IMR-90 (cell line): ENCODE results near the gene L1TD1. TPM values are rescaled to one million over a fixed set of nuclear protein-coding genes. Genes with fewer than 3 reads are reported as not detected.

ENCODE experiments used
- ATAC-seq: fragments of 200-7000 bp; cut with Tn5 transposase; 2 replicates; pipeline ENCODE4 v1.9.1; 2020; ENCODE audit warnings: low read depth, mild to moderate bottlenecking, moderate library complexity
- BruUV-seq: library from RNA; stranded (reverse); fragments of 400-500 nt; replicated peaks from 2 replicates; lab custom pipeline; 2021; lab: Mats Ljungman, UMichigan
- CTCF ChIA-PET: fragments of 300-600 bp; formaldehyde crosslinking; extraction: SDS; loops from one replicate; lab custom pipeline; 2021; ENCODE audit warnings: antibody characterized with exemption; lab: Yijun Ruan, JAX
- POLR2A ChIA-PET: fragments of 300-600 bp; sonication (Branson Sonifier 250); formaldehyde crosslinking; loops from one replicate; lab custom pipeline; 2022; ENCODE audit warnings: antibody characterized with exemption; ENCODE audit not compliant: unreplicated experiment; lab: Charles Lee
- DNase-seq: peaks from one replicate; pipeline ENCODE4 v3.0.0; 2013
- H2AFZ ChIP-seq: replicated peaks from 2 replicates; pipeline ENCODE3; 2013; ENCODE audit warnings: low read length, mild to moderate bottlenecking; ENCODE audit not compliant: poor library complexity
- H2AK5ac ChIP-seq: 2 replicates; pipeline ENCODE4 v1.6.1; 2013; ENCODE audit warnings: low read depth, low read length, inconsistent platforms
- H2AK9ac ChIP-seq: replicated peaks from 2 replicates; pipeline ENCODE3; 2013; ENCODE audit warnings: mild to moderate bottlenecking, low read depth, low read length, moderate library complexity; ENCODE audit not compliant: poor library complexity
- H2BK120ac ChIP-seq: 2 replicates; pipeline ENCODE4 v1.6.1; 2013; ENCODE audit warnings: low read depth, low read length, inconsistent platforms
- H2BK15ac ChIP-seq: 3 replicates; pipeline ENCODE4 v1.6.1; 2013; ENCODE audit warnings: low read depth, low read length, inconsistent platforms
- H2BK20ac ChIP-seq: 2 replicates; pipeline ENCODE4 v1.6.1; 2013; ENCODE audit warnings: low read depth, mild to moderate bottlenecking, inconsistent platforms, low read length, moderate library complexity
- H2BK5ac ChIP-seq: 2 replicates; pipeline ENCODE4 v1.6.1; 2013; ENCODE audit warnings: mild to moderate bottlenecking, low read depth, low read length, inconsistent platforms; ENCODE audit not compliant: poor library complexity, severe bottlenecking
- H3K14ac ChIP-seq: replicated peaks from 2 replicates; pipeline ENCODE4 v1.6.1; 2013; ENCODE audit warnings: low read depth, low read length, inconsistent platforms
- H3K18ac ChIP-seq: 2 replicates; pipeline ENCODE4 v1.6.1; 2013; ENCODE audit warnings: low read depth, low read length, control low read depth
- H3K23ac ChIP-seq: 2 replicates; pipeline ENCODE4 v1.6.1; 2013; ENCODE audit warnings: low read depth, low read length, inconsistent platforms
- H3K27ac ChIP-seq: 2 replicates; pipeline ENCODE4 v1.5.1; 2013; ENCODE audit warnings: mild to moderate bottlenecking, control low read depth, low read length; ENCODE audit not compliant: insufficient read depth
- H3K27me3 ChIP-seq: 2 replicates; pipeline ENCODE4 v1.6.1; 2013; ENCODE audit warnings: low read length; ENCODE audit not compliant: control insufficient read depth, insufficient read depth
- H3K36me3 ChIP-seq: 2 replicates; pipeline ENCODE4 v1.6.1; 2013; ENCODE audit warnings: low read length, mixed read lengths; ENCODE audit not compliant: control insufficient read depth, insufficient read depth
- H3K4ac ChIP-seq: 2 replicates; pipeline ENCODE4 v1.6.1; 2013; ENCODE audit warnings: low read depth, low read length, inconsistent platforms
- H3K4me1 ChIP-seq: 2 replicates; pipeline ENCODE4 v1.6.1; 2013; ENCODE audit warnings: low read length, mixed read lengths; ENCODE audit not compliant: control insufficient read depth, insufficient read depth
- H3K4me2 ChIP-seq: 2 replicates; pipeline ENCODE4 v1.6.1; 2013; ENCODE audit warnings: low read depth, mild to moderate bottlenecking, control low read depth, low read length, moderate library complexity
- H3K4me3 ChIP-seq: 2 replicates; pipeline ENCODE4 v1.5.1; 2013; ENCODE audit warnings: low read depth, mild to moderate bottlenecking, control low read depth, low read length, moderate library complexity; ENCODE audit not compliant: insufficient read depth
- H3K56ac ChIP-seq: 2 replicates; pipeline ENCODE4 v1.6.1; 2013; ENCODE audit warnings: low read length, inconsistent platforms; ENCODE audit not compliant: insufficient read depth; ENCODE audit errors: extremely low read depth
- H3K79me1 ChIP-seq, 2 experiments: 2 replicates each; pipeline ENCODE4 v1.6.1; 2013; ENCODE audit warnings: low read length in 2 of 2, inconsistent platforms in 1 of 2, low read depth in 1 of 2
- H3K9ac ChIP-seq: 2 replicates; pipeline ENCODE4 v1.6.1; 2013; ENCODE audit warnings: low read depth, low read length, control low read depth
- H3K9me1 ChIP-seq: 2 replicates; pipeline ENCODE4 v1.6.1; 2013; ENCODE audit warnings: low read length, inconsistent platforms; ENCODE audit not compliant: insufficient read depth
- H3K9me3 ChIP-seq: 2 replicates; pipeline ENCODE4 v1.6.1; 2013; ENCODE audit warnings: low read length; ENCODE audit not compliant: control insufficient read depth, insufficient read depth
- H4K20me1 ChIP-seq: 2 replicates; pipeline ENCODE4 v1.6.1; 2013; ENCODE audit warnings: low read length, inconsistent platforms; ENCODE audit not compliant: insufficient read depth
- H4K5ac ChIP-seq: 2 replicates; pipeline ENCODE4 v1.6.1; 2013; ENCODE audit warnings: mild to moderate bottlenecking, low read depth, low read length, control low read depth
- H4K8ac ChIP-seq, 2 experiments: 2 replicates each; pipeline ENCODE4 v1.6.1; 2013; ENCODE audit warnings: low read depth in 2 of 2, low read length in 2 of 2, control low read depth in 1 of 2, inconsistent platforms in 1 of 2
- H4K91ac ChIP-seq: 2 replicates; pipeline ENCODE4 v1.6.1; 2013; ENCODE audit warnings: low read depth, low read length, inconsistent platforms; ENCODE audit not compliant: insufficient read depth
- MXI1 ChIP-seq: IDR thresholded peaks from 2 replicates; pipeline ENCODE4 v1.6.1; 2012; ENCODE audit warnings: low read depth, mild to moderate bottlenecking, low read length, moderate library complexity, borderline replicate concordance
- NFE2L2 ChIP-seq: fragments of 150-350 bp; IDR thresholded peaks from 2 replicates; pipeline ENCODE4 v1.6.1; 2016; ENCODE audit warnings: low read depth, mild to moderate bottlenecking, low read length
- WGBS, 2 experiments: methylation state at CpG; one replicate each; pipeline versions ENCODE4 v1.1.5 to v1.1.7; 2013; ENCODE audit warnings: missing lambda C conversion rate in 2 of 2; ENCODE audit not compliant: insufficient read length in 1 of 2; ENCODE audit errors: extremely low coverage in 2 of 2; 5-methylcytosine and 5-hydroxymethylcytosine counted together
- dilution Hi-C: fragments of 300-500 bp; cut with HindIII; formaldehyde crosslinking; loops from one replicate; pipeline ENCODE4 v1.14.3; 2018; ENCODE audit warnings: low sequenced_read_pairs; ENCODE audit not compliant: unreplicated experiment
- in situ Hi-C: fragments of 300-500 bp; cut with MboI; formaldehyde crosslinking; loops from 3 replicates; pipeline ENCODE4 v1.14.3; 2019; ENCODE audit warnings: low sequenced_read_pairs, inconsistent platforms, mixed read lengths
- intact Hi-C: fragments of 100-400 bp; cut with micrococcal nuclease; formaldehyde crosslinking; loops from 2 replicates; pipeline ENCODE4 v1.10.0; 2022
- polyA plus RNA-seq, 3 experiments: library from polyadenylated mRNA; depleted of rRNA; stranded (reverse); fragments of >200 nt; gene quantifications; 2 replicates each; pipeline ENCODE4 v1.2.3, GENCODE V29; 2012; ENCODE audit warnings: low replicate concordance in 1 of 3
- total RNA-seq: library from RNA; depleted of rRNA; stranded (reverse); fragments of >200 nt; gene quantifications from 2 replicates; pipeline ENCODE4 v1.2.3, GENCODE V29; 2012
- TF ChIP-seq, protein P1 (sequence below): fragments of 150-350 bp; IDR thresholded peaks from 2 replicates; pipeline ENCODE4 v1.6.1; 2017; ENCODE audit warnings: mild to moderate bottlenecking, antibody characterized with exemption, low read length, low read depth

Gene L1TD1
- total and polyA plus RNA-seq, 2 of the 4 experiments (the other 2 are of a cell fraction), result not detected

DNA sequence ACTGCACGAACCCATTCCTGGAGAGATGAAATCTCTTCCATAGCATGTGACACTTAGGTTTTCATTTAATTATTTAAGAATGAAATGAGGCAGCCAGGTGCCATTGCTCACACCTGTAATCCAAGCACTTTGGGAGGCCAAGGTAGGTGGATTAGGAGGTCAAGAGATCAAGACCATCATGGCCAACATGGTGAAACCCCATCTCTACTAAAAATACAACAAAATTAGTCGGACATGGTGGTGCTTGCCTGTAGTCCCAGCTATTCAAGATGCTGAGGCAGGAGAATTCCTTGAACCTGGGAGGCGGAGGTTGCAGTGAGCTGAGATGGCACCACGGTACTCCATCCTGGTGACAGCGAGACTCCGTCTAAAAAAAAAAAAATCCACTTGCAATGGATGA lies 17.8 kb downstream of the L1TD1 start:
- Histone ChIP-seq H3K56ac (no peak overlapping the region), H3K27ac (no peak overlapping the region), H3K14ac (no peak overlapping the region), H3K9me3 (peaks cover 13% of the 10 kb centered on the region; the same call in 1 of the 2 replicates), H3K9me1 (no peaks in the 10 kb centered on the region), H3K4me1 (no peaks in the 10 kb centered on the region), H3K23ac (no peak overlapping the region), H4K20me1 (no peaks in the 10 kb centered on the region), H3K79me1 (no peaks in the 10 kb centered on the region), H3K4me2 (no peak overlapping the region), H2BK120ac (no peak overlapping the region), H4K8ac (no peak overlapping the region), H3K4ac (no peak overlapping the region), H3K27me3 (no peaks in the 10 kb centered on the region), H2BK15ac (no peak overlapping the region), H2BK20ac (no peak overlapping the region), H3K4me3 (no peak overlapping the region), H3K9ac (no peak overlapping the region), H2AK5ac (no peak overlapping the region), H2AK9ac (no peak overlapping the region), H2BK5ac (no peak overlapping the region), H2AFZ (no peak overlapping the region), H4K5ac (no peak overlapping the region), H3K18ac (no peak overlapping the region), H3K36me3 (no peaks in the 10 kb centered on the region), H4K91ac (no peak overlapping the region)
- dilution Hi-C loops (no loop called here), intact Hi-C loops (no loop called here), in situ Hi-C loops (no loop called here)
- no TSS peak for BruUV-seq
- ATAC-seq (no peak), DNase-seq (no peak)
- TF ChIP-seq MXI1 (no peak), NFE2L2 (no peak)
- TF ChIP-seq, protein P1, sequence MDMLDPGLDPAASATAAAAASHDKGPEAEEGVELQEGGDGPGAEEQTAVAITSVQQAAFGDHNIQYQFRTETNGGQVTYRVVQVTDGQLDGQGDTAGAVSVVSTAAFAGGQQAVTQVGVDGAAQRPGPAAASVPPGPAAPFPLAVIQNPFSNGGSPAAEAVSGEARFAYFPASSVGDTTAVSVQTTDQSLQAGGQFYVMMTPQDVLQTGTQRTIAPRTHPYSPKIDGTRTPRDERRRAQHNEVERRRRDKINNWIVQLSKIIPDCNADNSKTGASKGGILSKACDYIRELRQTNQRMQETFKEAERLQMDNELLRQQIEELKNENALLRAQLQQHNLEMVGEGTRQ, result no peak
- ChIA-PET CTCF (no interaction called here), POLR2A (no interaction called here)
- WGBS, 2 experiments, result 100% methylated on average over 1 of the region's 6 CpGs; no CpG with 5 or more reads in 1 of the 2 experiments
